ENCODE results near the gene SLC27A3.
A peak's percentile ranks its signal among the peaks of the same experiment; 100 is the strongest.

SLC27A3 gene, protein sequence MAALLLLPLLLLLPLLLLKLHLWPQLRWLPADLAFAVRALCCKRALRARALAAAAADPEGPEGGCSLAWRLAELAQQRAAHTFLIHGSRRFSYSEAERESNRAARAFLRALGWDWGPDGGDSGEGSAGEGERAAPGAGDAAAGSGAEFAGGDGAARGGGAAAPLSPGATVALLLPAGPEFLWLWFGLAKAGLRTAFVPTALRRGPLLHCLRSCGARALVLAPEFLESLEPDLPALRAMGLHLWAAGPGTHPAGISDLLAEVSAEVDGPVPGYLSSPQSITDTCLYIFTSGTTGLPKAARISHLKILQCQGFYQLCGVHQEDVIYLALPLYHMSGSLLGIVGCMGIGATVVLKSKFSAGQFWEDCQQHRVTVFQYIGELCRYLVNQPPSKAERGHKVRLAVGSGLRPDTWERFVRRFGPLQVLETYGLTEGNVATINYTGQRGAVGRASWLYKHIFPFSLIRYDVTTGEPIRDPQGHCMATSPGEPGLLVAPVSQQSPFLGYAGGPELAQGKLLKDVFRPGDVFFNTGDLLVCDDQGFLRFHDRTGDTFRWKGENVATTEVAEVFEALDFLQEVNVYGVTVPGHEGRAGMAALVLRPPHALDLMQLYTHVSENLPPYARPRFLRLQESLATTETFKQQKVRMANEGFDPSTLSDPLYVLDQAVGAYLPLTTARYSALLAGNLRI

DNA sequence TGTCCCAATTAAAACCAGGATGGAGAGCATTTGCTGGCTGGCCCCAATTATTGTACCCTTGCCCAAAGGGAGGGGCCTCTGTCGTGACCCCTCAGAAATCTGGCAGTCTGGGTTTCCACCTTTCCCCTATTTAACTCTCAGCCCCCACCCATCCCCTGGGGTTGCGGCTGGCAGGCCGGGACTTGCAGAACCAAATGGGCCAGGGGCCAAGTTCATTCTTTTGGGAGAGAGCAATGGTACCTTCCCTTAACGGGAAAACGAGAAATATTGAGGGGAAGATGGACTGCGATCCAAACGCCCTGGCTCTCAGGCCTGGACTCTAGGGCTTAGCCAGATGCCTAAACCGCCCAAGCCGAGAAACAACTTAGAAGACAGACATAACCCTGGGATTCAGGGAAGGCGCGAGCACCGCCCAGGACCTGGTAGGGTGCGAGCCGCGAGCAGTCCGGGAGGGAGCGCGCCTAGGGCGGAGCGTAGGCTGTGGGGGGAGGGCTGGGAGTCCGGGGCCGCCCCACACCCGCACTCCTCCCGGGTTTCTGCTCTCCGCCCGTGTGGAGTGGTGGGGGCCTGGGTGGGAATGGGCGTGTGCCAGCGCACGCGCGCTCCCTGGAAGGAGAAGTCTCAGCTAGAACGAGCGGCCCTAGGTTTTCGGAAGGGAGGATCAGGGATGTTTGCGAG is at the start of gene SLC27A3:
TSS of gene SLC27A3 (plus strand) at position 628 of the 678 bp plus-strand sequence. CDS start 91 bp downstream, outside the sequence.
- peak within 1 kb of the TSS; percentile 96 for H3K9ac ChIP-seq (ENCODE audit: low read depth, low read length)
- H3K4me1 ChIP-seq (ENCODE audit: insufficient read depth, low read length) = peaks cover 12% of the 10 kb centered on the region
- H3K9me3 ChIP-seq (ENCODE audit: control insufficient read depth, insufficient read depth, low read length) = no peaks in the 10 kb centered on the region
- H3K36me3 ChIP-seq (ENCODE audit: insufficient read depth, low read length) = no peaks in the 10 kb centered on the region; the same call in 1 of the 2 replicates

DNA sequence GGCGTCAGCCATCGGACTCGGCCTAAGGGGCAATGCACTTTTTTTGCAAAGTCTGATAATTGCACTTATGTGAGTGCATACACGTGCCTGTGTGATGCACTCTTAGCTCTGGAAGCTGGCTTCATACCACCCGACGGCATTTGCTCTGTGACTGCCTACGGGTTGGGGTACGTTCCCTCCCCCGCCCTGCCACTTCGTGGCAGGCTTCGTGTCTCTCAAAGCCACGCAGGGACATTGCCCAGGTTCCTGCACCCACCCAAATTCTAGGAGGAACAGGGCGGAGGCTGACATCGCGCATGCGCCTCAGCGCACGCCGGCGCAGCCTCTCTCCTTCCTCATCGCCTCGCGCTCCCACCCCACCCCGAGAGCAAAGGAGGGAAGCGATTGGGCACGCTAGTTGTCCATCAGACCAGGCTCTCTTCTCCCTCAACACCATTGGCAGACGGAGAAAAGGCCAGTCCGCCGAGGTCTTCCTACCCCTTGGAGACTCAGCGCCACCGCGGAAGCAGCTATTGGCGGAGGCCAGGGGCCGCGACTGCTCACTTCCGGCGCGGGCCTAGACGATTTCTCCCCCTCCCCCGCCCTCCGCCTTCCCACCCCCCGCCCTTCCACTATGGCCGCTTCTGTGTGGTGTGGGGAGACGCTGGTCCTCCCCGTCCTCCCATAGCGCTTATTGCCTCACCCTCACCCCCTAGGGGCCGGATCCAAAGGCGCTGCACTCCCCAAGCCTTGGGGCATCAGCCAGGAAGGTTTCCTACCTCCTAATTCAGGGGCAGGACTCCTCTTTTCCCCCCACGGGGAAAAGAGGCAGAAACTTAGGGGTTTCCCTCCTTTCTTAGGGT is 47.5 kb upstream of the SLC27A3 start, which contains the start of gene INTS3:
TSS of gene INTS3 (plus strand) at position 588 of the 842 bp plus-strand sequence. CDS start 585 bp downstream, outside the sequence.
- Histone ChIP-seq H3K9ac (ENCODE audit: low read depth, low read length) (peak within 1 kb of the TSS; percentile 100), H3K9me3 (ENCODE audit: control insufficient read depth, insufficient read depth, low read length) (no peaks in the 10 kb centered on the region), H3K4me1 (ENCODE audit: insufficient read depth, low read length) (peaks cover 12% of the 10 kb centered on the region; the same call in 1 of the 2 replicates), H3K36me3 (ENCODE audit: insufficient read depth, low read length) (no peaks in the 10 kb centered on the region)

DNA sequence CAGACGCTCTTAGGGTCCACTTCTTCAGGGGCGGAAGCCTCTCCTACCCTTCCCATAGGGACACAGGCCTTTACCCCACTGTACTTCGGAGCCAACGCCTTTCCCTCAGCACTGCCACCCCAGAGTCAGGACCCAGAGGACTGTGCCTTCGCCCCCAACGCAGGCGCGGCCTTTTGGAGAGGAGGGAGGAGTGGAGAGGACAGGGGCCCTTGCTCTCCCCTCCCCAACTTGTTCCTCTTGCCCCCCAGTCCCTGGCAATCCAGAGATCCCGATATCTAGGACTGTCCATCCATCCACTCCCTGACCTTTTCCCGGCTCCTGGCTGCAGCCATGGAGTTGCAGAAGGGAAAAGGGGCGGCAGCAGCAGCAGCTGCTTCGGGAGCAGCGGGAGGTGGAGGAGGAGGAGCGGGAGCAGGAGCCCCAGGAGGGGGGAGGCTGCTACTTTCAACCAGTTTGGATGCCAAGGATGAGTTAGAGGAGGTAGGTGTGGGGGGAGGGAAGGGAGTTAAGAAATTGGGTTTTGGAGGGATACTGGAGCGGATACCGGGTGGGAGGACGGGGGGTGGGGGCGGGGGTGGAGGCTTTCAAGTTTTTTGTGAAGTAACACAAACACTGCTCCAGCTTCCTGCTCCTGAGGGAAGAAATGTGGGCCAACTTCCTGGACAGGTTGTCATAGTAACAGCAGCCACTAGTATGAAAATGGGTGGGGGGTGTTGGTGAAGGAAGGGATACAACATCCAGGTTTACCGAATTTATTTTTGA is 46.7 kb upstream of the SLC27A3 start:
- peak overlapping the region; percentile 100 for H3K9ac ChIP-seq (ENCODE audit: low read depth, low read length)
- H3K4me1 ChIP-seq (ENCODE audit: insufficient read depth, low read length) = peaks cover 12% of the 10 kb centered on the region; the same call in 1 of the 2 replicates
- no peaks in the 10 kb centered on the region for H3K36me3 ChIP-seq (ENCODE audit: insufficient read depth, low read length)
- no peaks in the 10 kb centered on the region for H3K9me3 ChIP-seq (ENCODE audit: control insufficient read depth, insufficient read depth, low read length)

DNA sequence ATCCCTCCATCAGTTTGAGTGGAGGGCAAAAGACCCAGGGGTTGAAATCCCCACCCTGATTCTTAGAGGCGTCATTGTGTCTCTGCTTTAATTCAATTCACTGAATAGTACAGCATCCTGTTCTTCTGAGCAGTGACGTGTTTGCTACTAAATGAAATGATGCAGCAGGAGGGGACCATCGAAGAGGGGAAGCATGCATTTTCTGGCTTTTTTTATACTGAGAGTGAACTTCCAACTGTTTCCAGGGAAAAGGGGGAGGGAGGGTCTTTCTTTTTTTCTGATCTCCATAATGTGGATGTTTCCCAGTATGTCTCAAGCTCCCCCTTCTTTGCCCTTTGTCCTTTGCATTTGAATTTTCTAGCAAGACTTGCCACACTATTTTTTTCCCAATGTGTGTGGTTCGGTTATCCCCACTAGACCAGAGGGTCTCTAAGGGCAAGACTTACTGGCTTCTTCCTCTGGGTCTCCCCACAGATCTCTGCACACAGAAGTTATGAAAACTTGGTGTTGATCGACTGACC is 44.7 kb upstream of the SLC27A3 start:
- peaks cover 4% of the 10 kb centered on the region; the same call in 1 of the 2 replicates for H3K36me3 ChIP-seq (ENCODE audit: insufficient read depth, low read length)
- H3K9me3 ChIP-seq (ENCODE audit: control insufficient read depth, insufficient read depth, low read length) = no peaks in the 10 kb centered on the region
- peaks cover 17% of the 10 kb centered on the region; the same call in 1 of the 2 replicates for H3K4me1 ChIP-seq (ENCODE audit: insufficient read depth, low read length)
- H3K9ac ChIP-seq (ENCODE audit: low read depth, low read length) = no peak overlapping the region

DNA sequence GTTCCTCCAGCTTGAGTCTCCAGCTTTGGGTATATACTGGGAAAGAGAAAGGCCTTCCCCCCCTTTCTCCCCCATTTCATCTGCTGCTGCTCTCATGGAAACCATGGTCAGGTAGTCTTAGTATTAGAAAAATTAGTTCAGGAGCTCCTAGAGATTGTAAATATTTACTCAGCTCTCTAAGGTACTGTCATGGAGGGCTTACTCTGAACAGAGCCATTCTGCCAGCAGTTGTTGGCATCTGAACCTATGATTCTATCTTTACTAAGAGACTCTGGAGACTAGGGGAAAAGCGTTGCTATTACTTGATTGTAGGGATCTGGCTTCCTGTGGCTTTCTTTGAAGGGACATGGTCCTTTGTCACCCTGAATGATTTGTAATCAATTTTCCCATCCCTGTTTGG is 41.2 kb upstream of the SLC27A3 start:
- peaks cover 4% of the 10 kb centered on the region; the same call in 1 of the 2 replicates for H3K36me3 ChIP-seq (ENCODE audit: insufficient read depth, low read length)
- no peaks in the 10 kb centered on the region for H3K9me3 ChIP-seq (ENCODE audit: control insufficient read depth, insufficient read depth, low read length)
- peaks cover 17% of the 10 kb centered on the region; the same call in 1 of the 2 replicates for H3K4me1 ChIP-seq (ENCODE audit: insufficient read depth, low read length)
- H3K9ac ChIP-seq (ENCODE audit: low read depth, low read length) = no peak overlapping the region

DNA sequence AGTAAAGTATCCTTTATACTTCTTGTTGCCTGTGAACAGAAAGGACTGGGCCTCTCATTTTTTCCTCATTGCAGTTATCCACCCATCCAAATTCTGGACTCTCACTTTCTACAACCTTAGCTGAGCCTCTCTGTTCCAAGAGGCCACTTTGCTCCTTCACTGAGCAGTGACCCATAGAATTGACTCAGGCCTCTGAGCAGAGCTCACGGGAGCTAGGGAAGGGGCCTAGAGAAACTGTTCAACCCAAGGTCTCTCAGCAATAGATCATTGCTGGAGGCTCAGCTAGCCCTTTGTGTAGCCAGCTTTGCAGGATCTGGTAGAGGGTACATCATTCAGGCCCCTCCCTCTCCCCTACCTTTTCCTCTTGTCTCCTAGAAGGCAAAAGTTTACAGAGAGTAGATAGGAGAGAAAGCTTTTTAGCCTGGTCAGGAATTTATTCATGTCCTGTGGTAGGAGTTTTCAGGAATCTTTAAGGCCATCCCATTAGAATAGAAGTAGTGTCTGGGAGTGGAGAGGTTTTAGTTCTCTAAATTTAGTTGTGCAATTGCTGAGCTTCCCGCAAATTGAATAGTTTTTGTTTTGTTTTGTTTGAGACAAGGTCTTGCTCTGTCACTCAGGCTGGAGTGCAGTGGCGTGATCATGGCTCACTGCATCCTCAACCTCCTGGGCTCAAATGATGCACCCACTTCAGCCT is 40.7 kb upstream of the SLC27A3 start:
- Histone ChIP-seq H3K9ac (ENCODE audit: low read depth, low read length) (no peak overlapping the region), H3K9me3 (ENCODE audit: control insufficient read depth, insufficient read depth, low read length) (no peaks in the 10 kb centered on the region), H3K4me1 (ENCODE audit: insufficient read depth, low read length) (peaks cover 17% of the 10 kb centered on the region; the same call in 1 of the 2 replicates), H3K36me3 (ENCODE audit: insufficient read depth, low read length) (peaks cover 4% of the 10 kb centered on the region; the same call in 1 of the 2 replicates)

DNA sequence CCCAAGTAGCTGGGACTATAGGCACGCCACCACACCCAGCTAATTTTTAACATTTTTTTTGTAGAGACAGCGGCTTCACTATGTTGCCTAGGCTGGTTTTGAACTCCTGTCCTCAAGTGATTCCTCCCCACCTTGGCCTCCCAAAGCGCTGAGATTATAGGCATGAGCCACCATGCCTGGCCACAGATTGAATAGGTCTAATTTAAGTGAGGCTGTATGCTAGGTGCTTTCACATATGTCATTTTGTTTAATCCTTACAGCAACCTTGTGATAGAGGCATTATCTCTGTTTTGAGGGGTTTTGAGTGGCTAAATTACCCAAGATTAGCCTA is 40.2 kb upstream of the SLC27A3 start:
- Histone ChIP-seq H3K9me3 (ENCODE audit: control insufficient read depth, insufficient read depth, low read length) (no peaks in the 10 kb centered on the region), H3K4me1 (ENCODE audit: insufficient read depth, low read length) (peaks cover 15% of the 10 kb centered on the region; the same call in 1 of the 2 replicates), H3K36me3 (ENCODE audit: insufficient read depth, low read length) (peaks cover 4% of the 10 kb centered on the region; the same call in 1 of the 2 replicates), H3K9ac (ENCODE audit: low read depth, low read length) (no peak overlapping the region)

DNA sequence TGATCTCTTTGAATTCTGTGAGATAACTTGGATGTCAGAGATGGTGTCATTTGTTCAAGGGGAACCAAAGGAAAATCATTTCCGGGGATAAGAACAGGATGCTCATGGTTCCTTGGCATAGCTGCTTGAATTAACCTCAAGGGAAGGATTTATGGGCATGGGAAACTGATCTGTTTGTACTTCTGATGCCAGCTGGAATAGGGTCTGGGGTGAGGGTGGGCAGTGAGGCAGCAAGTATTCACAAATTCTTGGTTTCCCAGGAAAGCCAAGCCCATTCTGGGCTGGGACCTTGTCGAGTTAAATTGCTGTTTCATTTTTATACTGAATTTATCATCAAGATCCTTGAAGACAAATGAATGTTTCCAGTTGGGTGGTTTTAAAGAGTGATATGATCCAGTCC is 33.2 kb upstream of the SLC27A3 start:
- Histone ChIP-seq H3K36me3 (ENCODE audit: insufficient read depth, low read length) (peaks cover 18% of the 10 kb centered on the region), H3K9me3 (ENCODE audit: control insufficient read depth, insufficient read depth, low read length) (no peaks in the 10 kb centered on the region), H3K9ac (ENCODE audit: low read depth, low read length) (no peak overlapping the region), H3K4me1 (ENCODE audit: insufficient read depth, low read length) (peaks cover 22% of the 10 kb centered on the region)

DNA sequence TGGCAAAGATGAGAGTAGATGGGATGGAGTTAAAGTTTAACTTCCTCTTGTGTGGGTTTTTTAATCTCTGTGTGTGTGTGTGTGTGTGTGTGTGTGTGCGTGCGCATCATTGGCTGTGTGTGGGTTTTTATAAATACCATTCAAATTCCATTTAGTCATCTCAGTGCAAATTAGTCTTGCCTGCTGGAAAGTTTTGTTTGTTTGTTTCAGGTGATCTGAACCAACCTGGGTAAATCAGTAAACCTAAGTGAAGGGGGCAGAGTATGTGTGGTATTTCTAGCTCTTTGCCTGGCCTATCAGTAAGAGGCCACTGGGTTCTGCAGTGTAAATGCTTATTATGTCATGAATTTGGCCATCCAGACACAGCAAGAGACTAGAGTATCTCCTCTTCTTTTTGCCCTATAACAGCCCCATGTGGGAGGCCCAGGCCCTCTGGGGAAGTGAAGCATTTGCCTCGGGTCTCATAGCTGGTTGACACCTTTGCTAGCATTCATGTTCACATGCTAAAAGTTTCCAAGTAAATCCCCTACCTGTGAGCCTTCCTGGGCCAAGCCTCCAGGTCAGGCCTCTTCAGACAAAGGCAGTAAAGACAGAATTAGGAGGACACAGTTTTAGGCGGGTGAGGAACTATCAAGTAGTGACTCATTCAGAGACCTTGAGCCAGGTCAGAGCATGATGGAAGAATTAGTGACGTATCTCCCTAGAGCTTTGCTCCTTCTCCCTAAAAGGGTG is 32.6 kb upstream of the SLC27A3 start:
- Histone ChIP-seq H3K36me3 (ENCODE audit: insufficient read depth, low read length) (peaks cover 18% of the 10 kb centered on the region), H3K4me1 (ENCODE audit: insufficient read depth, low read length) (peaks cover 26% of the 10 kb centered on the region), H3K9ac (ENCODE audit: low read depth, low read length) (no peak overlapping the region), H3K9me3 (ENCODE audit: control insufficient read depth, insufficient read depth, low read length) (no peaks in the 10 kb centered on the region)

DNA sequence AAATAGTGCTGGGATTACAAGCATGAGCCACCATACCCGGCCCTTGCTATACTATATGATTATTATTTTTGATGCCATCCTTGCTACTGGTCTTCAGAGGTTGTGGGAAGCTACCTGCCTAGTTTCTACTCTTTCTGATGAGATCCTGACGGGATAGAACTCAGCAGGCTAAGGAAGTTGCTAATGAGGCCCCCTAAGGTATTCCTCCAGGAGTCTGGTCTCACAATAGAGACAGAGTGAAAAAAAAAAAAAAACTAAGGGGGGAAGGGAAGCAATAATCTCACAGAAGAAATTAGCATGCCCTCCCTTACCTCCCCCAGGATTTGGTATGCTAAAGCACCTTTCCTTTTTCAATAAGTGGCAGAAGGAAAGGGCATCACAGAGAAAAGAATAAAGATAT is 29.8 kb upstream of the SLC27A3 start:
- Histone ChIP-seq H3K36me3 (ENCODE audit: insufficient read depth, low read length) (peaks cover 18% of the 10 kb centered on the region), H3K9ac (ENCODE audit: low read depth, low read length) (peak overlapping the region; percentile 19; the same call in 1 of the 2 replicates), H3K4me1 (ENCODE audit: insufficient read depth, low read length) (peaks cover 30% of the 10 kb centered on the region), H3K9me3 (ENCODE audit: control insufficient read depth, insufficient read depth, low read length) (no peaks in the 10 kb centered on the region)

DNA sequence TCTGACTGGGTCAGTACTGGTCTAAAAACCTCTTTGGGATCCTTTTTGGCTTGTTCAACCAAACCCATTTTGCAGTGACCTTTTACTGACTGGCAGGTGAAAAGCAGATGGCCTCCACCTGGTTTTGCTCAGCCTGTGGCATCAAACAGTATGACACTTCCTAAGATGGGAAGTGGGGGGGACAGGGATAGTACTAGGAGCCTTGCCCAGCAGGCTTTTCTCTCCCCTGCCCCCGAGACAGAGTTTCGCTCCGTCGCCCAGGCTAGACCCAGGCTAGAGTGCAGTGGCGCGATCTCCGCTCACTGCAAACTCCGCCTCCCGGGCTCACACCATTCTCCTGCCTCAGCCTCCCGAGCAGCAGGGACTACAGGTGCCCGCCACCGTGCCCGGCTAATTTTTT is 29.0 kb upstream of the SLC27A3 start:
- Histone ChIP-seq H3K9me3 (ENCODE audit: control insufficient read depth, insufficient read depth, low read length) (no peaks in the 10 kb centered on the region), H3K9ac (ENCODE audit: low read depth, low read length) (peak overlapping the region; percentile 19; the same call in 1 of the 2 replicates), H3K36me3 (ENCODE audit: insufficient read depth, low read length) (peaks cover 19% of the 10 kb centered on the region; the same call in 1 of the 2 replicates), H3K4me1 (ENCODE audit: insufficient read depth, low read length) (peaks cover 30% of the 10 kb centered on the region)

DNA sequence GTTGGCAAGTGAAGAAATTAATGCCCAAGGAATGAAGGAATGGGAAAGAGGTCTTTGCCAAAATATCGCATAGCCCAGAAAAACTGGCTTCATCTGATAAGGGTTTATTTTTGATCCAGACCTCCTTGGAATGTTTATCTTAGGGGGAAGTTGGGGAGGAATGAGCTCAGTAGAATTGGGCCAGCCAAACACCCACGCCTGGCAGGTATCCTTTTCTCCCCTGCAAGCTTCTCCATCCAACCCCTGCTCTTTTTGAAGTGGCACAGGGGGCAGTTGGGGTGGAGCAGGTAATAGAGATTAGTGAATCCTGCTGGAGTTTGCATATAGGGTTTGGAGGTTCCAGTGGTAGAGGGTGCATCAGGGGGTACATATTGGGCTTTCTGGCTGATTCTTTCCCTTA is 26.3 kb upstream of the SLC27A3 start:
- Histone ChIP-seq H3K4me1 (ENCODE audit: insufficient read depth, low read length) (peaks cover 29% of the 10 kb centered on the region), H3K9ac (ENCODE audit: low read depth, low read length) (no peak overlapping the region), H3K36me3 (ENCODE audit: insufficient read depth, low read length) (peaks cover 13% of the 10 kb centered on the region), H3K9me3 (ENCODE audit: control insufficient read depth, insufficient read depth, low read length) (no peaks in the 10 kb centered on the region)
